SHP77 (cell line): ENCODE data around the gene CCDC74B.
A peak's percentile ranks its signal among the peaks of the same experiment; 100 is the strongest.
"Not testable (repeated sequence)": the region's sequence is repeated elsewhere in the genome, so short reads cannot be mapped to it uniquely, and the experiment has no call there.

Experiments
- DNase-seq, 2 experiments: peaks; one replicate each; lab custom pipeline; 2025; lab: John Stamatoyannopoulos, UW

Gene CCDC74B

DNA sequence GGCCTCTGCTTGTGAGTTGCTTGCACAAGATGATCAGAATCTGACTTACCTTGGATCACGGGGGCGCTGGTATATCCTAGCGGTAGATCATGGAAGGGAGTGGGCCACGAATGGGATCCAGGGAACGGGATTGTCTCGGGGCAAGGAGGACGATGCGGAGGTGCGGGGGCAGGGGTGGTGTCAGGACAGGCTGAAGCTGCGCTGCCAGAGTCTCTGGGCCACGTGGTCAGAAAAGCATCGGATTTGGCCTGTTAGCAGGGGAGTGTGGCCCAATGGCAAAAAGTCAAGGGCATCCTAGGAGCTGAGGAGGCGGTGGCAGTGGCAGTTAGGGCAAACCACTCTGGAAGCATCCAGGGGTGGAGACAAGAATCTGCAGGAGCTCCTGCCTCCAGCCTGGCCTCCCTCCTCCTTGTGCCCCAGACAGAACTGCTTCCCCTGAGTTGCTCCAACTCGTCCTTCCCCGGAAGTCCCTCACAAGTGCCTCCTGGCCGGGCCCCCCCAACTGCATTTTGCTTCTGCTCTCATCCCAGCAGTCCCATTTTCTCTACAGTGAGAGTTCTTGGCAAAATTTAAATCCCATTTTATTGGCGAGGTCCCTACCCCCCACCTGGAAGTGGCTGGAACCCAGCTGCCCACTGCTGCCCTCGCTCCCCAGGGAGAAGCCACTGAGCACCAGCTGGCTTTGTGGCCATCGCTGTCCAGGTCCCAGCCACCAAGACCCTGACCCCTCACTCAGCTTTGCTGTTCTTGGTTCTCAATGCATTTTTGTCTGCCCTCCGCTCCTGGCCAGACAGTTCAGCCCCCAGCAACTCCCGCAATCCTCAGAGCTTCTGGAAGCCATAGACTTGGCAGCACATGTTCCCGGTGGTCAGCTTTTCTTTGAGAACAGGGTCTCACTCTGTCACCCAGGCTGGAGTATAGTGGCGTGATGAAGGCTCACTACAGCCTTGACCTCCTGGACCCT, 5.6 kb upstream of the CCDC74B start:
- DNase-seq: no peak

DNA sequence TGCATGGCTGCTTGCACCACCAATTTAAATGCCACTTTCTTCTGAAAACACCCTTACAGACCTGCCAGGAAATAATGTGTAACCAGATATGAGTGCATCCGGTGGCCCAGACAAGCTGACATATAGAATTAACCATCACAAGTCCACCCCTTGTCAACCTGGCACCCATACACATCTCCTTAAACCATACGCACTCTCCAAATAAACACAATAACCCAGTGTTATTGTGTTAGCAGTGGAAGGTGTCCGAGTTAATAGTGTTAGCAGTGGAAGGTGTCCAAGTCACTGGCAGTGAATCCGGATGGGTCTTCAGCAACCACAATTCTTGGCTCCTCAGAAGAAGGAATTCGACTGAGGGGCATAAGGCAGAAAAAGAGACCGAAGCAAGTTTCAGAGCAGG, 3.6 kb upstream of the CCDC74B start:
- not testable (repeated sequence) for DNase-seq

DNA sequence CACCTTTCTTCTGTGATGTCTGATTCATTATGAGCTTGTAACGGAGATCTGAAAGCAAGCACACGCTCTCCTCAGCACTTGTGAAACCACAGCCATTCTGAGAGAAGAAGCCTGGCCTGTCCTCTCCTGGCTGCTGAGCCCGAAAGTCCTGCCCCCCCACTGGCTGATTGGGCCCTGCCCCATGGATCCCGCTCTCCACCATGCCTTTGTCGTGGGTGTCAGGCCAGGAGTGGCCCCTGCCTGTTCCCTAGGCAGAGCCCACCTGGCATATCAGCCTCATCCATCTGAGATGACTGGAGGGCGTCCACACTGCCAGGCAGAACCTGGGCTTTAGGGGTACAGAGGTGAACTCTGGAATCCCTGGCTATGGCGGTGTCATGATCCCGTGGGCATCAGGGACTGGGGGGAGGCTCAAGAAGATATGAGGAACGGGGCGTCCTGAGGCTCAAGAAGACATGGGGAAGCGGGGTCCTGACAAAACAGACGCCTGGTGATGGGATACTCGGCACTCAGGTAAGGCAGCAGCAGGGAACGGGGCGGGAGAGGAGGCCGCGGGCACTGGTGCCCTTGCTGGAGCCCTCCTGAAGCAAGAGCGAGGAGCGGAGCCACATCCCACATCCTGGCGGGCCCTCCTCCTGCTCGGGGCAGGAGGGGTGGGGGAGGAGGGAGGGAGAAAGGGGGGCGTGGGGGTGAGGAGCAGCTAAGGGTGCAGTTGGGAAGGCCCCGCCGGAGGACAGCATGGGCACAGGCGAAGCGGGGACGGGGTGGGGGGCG, 1.5 kb downstream of the CCDC74B start:
- not testable (repeated sequence) for DNase-seq

DNA sequence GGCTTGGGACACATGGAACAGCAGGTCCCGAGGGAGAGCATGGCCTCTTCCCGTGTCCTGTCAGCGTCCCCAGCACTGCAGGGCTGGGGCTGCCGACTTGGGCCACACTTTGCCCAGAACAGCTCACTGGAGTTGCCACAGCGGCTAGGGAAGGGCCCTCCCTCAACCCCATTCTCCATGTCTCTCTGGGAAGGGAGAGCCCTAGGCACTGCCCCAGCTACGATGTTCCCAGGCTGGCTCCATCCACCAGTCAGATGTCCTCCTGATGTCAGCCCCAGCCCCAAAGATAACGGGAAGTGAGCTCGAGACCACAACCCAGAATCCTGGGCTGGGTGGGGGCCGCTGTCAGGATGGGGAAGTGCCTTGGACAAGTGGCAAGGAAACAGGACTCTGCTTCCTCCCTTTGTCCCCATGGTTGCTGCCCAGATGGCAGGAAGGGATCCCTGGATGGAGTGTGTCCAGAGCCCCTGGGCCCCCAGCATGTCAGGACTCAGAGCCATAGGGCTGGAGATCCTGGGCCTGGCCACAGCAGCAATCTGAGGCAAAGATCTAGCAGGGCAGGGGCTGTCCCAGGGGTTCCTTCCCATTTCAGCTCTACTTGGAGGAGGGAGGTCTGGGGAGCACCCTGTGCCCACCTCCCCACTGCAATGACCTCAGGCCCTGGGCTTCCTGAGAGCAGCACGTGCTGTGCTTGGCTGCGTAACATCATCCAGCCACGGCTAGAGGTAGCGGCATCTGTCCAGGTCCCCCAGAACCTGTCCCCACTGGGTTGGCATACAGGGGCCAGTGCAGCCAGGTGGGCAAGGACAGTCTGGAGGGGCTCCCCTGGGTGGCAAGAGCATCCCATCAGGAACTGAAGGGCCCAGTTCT, 2.3 kb downstream of the CCDC74B start:
- not testable (repeated sequence) for DNase-seq

DNA sequence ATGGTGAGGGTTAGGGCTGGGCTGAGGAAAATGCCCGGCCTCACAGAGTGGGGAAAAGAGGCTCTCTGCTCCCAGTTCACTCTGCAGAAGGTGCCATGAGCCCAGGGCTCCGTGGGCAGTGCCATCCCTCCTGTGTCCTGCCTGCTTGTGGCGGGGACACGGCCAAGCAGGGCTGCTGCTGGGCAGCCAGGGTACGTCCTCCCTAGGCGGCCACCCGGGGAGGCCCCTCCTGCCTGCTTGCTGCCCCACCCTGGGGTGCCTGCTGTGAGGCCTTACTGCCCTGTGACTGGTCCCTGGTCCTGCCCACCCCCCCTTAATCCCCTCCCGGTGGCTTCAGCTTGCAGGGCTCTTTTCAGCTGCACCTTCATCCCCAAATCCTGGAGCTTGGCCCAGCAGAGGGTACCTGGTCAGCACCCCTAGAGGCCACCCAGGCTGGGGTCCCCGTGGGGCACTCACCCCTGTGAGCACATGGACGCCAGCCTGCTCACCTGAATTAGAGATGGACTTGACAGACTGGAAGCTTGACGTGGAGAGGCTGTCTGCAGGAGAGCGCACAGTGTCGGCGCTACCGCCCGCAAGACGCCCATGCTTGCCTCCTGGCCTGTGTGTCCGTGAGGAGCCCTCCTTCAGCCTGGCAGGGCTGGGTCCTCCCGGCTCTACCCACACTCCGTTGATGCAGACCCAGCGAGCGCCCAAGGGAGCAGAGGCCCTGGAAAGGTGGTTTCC, 3.1 kb downstream of the CCDC74B start:
- not testable (repeated sequence) for DNase-seq

DNA sequence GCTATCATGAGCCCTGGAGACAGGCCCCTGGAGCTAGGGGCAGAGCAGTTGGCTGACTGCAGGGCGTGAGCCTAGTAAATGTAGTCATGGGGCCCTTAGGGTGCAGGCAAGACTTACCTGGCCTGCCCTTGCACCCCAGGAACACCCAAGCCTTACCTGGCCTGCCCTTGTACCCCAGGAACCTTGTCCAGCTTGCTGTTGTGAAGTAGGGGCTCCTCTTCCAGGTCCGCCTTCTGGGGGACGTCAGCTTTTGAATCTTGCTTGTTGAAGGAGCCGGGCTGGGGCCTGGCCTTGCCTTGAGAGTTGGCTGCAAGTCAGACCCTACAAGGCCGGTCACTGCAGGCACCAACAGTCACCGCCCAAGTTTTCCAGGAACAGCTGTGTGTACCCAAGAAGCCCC, 3.9 kb downstream of the CCDC74B start:
- not testable (repeated sequence) for DNase-seq

DNA sequence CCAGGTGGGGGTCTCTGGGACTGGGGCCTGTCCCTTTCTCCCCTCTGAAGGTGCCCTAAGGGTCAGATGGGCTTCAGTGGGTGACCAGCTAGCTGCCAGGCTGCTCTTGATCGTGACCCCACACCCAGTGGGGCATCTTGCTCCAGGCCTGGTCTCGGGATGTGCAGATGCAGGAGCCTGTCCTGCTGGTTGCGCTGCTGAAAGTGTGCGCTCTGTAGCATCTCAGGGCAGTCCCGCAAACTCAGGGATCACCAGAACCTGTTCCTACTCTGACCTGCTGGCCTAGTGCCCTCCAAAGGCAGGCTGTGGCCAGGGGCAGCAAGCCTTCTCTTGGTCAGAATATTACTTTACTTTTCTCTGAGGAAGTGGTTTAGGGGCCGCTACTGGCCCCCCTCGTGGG, 4.4 kb downstream of the CCDC74B start:
- DNase-seq: not testable (repeated sequence)

DNA sequence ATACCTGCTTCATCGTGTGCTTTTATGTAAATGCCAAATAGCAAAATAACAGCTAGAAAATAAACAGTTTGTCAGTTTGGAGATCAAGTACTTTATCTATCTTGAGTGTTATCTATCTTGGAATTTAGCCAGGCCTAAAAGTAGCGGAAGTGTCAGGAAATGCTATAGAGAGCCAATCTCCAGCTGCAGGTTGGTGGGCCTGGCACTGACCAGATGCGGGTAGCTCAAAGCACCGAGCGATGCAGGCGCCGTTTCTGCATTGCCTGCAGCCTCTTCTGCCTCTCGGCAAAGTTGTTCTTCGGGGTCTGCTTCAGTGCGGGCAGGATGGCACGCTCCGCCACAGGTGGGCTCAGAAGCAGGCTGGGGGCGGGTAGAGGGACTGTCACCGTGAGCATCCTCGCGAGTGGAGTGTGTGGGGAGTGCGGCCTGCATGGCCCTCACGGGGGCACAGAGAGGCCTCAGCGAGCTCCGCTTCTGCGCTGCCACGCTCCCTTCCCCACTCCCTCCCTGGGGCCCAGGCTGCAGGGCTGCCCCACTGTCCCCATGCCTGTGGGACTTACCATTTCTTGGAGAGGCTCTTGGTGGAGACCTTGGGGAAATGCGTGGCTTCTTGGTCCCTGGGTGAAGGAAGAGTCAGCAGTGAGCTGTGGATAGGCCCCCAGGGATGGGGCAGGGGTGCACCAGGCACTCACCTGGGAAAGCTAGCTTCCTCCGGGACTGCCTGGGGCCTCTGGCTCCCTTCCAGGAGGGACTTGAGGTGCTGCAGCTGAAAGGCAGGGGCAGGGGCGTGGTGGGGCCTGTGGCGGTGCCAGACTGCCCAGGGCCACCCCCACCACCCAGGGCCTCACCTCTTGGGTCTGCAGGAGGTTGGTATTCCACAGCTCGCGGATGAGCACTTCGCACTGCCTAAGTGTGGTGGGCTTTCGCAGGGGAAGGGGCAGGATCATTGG, 5.3 kb downstream of the CCDC74B start:
- DNase-seq: not testable (repeated sequence)

DNA sequence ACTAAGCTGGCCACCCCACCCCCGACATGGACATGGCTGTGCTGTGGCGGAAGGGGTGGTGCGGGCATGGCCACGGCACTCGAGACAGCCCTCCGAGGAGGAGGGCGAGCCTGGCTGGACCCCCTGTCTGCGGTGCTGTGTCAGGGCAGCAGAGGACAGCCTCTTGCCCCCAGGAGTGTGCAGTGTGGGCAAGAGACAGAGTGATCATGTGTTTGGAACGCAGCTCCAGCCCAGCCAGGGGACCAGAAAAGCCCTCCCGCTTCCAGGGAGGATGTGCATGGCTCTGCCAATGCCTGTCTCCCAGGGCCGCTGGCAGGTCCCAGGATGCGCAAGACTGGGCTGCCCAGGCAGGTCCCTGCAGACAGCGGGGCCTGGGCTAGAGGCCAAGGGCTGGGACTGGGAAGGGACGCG, 6.1 kb downstream of the CCDC74B start:
- peak in 1 of 2 experiments; percentile 3 for DNase-seq

DNA sequence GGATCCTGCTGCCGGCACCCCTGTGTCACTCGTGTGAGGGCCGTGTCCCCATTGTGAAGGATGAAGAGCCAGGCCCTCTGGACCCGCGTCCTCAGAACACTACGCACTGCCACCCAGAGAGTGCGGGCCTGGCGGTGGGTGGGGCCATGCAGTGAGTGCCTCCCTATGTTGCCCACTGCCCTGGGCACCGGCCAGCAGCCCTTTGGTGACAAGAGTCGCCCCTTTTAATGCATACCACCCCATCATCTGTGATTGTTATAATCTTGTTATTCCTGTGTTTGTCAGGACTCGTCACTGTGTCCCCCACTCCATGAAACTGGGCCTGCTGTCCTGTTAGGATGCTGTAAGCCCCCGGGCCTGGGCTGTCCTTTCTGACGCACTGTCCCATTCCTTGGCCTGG, 6.6 kb downstream of the CCDC74B start:
- not testable (repeated sequence) for DNase-seq

DNA sequence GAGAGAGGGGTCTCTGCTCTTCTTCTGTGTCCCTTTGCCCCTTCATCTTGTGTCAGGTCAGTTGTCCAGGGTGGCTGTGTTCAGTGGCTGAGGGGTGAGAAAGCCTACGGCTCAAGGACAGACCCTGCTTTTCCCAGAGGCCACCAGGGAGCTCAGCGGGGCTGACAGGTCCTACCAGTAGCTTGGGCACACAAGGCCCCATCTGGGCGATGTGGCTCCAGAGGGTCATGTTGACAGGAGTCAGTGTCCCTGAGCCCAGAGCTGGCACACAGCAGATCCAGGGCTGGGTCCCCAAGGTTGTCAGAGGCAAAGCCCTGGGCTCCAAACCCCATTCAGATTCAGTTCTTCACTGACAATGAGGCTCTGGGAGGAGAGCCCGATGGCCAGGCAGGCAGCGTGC, 7.8 kb downstream of the CCDC74B start:
- not testable (repeated sequence) for DNase-seq

DNA sequence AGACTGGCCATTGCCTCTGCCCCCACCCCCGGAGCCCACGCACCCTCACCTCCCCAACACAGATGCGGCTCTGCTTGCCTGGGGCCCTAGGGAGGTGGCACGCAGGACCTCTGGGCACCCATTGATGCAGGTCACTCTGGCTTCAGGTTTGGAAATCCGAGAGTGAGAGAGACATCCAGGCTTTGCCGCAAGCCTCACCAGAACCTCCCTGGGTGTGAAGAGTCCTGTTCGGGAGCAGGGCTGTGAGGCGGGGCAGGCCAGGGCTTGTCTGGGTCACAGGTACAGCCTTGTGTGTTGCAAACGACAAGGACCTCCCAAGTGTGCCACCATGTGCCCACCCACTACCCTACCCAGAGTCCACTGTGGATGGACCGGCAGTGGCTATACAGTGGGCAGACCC, 8.4 kb downstream of the CCDC74B start:
- not testable (repeated sequence) for DNase-seq

DNA sequence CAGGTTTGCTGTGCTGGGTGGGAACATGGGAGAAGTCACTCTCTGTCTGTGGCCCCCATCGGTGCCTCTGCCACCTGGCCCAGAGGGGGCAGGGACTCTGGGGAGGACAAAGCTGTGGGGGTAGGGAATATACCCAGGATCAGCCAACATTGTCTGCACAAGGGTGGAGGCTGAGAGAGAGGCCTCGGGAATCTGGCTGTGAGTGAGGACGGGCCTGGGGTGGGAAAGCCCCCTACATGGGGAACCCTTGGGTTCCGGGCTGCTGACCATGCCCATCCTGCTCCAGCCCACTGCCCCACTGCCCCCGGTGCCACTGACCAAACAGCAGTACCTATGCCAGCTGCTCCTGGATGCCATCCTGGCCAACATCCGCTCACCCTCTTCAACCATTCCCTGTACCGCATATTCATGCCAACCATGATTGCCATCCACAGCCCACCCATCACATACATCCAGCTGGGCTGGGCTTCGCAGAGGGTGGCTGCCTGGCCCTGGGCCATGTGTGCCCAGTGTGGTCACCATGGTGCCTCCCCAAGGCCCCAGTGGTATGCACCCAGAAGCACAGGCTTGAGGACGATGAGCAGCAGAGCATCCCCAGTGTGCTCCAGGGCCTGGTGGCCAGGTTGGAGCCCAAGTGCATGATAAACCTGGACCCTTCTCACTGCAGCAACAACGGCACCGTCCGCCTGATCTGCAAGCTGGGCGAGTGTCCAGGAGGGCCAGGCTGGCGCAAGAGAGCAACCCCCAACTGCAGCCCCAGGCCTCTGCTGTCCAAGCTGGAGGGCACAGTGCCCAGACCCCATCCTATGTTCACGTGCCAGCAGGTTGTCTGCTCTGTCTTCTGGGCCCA, 9.0 kb downstream of the CCDC74B start:
- DNase-seq: no peak

DNA sequence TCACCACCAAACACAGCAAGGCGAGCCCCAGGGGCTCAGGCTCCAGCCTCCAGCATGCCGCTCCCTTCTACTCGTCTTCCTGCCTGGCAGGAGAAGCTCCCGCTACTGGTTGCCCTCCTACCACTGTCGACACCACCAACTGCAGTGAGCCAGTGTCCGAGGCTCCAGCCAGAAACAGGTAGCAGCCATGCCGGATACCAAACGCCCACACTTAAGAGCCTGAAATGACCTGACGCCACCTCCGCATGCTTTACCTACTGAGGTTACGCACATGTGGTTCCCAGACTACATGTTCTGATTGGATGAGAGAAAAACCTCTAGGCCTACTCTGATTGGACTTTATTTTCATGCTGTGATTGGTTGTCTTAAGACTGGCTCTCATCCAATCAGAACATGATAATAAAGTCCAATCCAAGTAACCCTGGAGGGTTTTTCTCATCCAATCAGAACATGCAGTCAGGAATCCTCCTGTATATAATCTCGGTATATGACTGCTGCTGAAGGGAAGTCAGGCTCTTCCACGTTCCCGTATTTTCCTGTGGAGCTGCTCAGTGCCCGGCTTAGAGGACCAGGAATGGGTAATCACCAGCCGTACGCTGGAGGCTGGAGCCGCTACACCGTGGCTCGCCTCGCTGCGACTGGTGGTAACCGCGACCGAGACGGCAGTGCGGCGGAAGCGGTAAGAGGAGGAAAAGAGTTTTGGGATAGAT, 15.6 kb downstream of the CCDC74B start, which contains the start of gene POTEF:
Gene POTEF, minus strand, starts transcription at position 103 of the 710 bp plus-strand sequence. CDS start 8,707 bp downstream, outside the sequence.
- DNase-seq: peak; percentile 48 to 60

DNA sequence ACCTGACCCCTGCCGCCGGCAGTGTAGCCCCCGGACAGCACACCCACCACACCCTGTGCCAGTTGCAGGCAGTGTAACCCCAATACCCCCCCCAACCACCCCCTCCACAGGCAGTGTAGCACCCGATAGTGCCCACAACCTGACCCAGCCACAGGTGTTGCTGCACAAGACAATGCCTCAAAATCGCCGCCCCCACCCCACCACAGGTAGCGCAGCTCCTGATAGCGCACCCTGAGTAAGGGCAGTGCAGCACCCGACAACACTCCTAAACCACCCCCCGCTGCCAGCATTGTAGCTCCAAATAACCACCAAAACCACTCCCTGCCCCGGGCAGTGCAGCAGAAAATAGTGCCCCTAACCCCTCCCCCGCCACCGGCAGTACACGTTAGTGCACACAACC, 16.4 kb downstream of the CCDC74B start:
- not testable (repeated sequence) for DNase-seq

DNA sequence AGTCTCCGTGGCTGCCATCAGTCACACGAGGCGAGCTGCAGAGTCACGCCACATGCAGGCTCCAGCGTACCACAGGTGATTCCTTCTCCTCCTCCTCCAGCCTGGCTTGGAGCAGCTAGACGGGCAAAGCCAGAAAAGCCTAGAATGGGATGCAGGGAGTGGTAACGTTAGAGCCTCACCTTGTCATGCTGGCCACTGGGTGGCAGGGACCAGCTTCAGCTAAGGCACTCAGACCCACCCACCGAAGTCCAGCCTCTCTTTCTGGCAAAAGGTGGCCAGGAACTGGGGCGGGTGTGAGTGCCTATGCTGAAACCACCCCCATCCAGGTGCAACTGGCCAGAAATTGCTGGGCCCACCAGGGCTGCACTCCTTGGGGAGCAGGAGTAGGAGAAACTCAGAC, 17.2 kb downstream of the CCDC74B start:
- DNase-seq: not testable (repeated sequence)

DNA sequence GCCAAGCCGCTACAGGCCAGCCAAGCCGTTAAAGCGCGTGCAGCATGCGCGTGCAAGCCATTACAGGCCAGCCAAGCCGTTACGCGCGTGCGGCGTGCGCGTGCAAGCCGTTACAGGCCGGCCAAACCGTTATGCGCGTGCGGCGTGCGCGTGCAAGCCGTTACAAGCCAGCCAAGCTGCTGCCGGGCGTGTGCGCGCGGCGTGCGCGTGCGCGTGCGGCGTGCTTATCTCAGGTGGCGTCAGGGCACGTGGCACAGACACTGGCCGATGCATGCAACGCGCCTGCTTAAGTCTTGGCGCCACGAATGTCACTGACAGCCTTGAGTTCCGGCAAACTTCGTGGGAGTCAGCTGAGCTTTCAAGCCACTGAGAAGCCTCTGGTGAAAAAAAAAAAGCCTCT, 24.0 kb downstream of the CCDC74B start:
- not testable (repeated sequence) for DNase-seq
